Vagina (tissue), 2 donors: ENCODE results near the gene RHEX.

Experiments used
- POLR2A ChIP-seq, 2 donors: fragments of 450-650 bp; IDR thresholded peaks; one replicate each; pipeline ENCODE4 v1.6.1; 2017; ENCODE audit warnings: antibody characterized with exemption in 2 of 2, mild to moderate bottlenecking in 2 of 2, moderate library complexity in 2 of 2
- POLR2AphosphoS5 ChIP-seq, 2 donors: sonication (generic); formaldehyde crosslinking; IDR thresholded peaks; one replicate each; pipeline ENCODE4 v1.9.0; 2017; ENCODE audit warnings: antibody characterized with exemption in 2 of 2, mild to moderate bottlenecking in 2 of 2, low read depth in 1 of 2; ENCODE audit not compliant: insufficient read depth in 1 of 2
- TF ChIP-seq, protein P1 (sequence below), 3 experiments: fragments of 450-650 bp in 2 of 3; fragments of 200-600 bp in 1 of 3; sonication (generic) in 1 of 3; IDR thresholded peaks; one replicate each; pipeline ENCODE4 v1.5.1; 2017 to 2019; ENCODE audit warnings: antibody characterized with exemption in 3 of 3, mild to moderate bottlenecking in 2 of 3, moderate library complexity in 2 of 3

DNA sequence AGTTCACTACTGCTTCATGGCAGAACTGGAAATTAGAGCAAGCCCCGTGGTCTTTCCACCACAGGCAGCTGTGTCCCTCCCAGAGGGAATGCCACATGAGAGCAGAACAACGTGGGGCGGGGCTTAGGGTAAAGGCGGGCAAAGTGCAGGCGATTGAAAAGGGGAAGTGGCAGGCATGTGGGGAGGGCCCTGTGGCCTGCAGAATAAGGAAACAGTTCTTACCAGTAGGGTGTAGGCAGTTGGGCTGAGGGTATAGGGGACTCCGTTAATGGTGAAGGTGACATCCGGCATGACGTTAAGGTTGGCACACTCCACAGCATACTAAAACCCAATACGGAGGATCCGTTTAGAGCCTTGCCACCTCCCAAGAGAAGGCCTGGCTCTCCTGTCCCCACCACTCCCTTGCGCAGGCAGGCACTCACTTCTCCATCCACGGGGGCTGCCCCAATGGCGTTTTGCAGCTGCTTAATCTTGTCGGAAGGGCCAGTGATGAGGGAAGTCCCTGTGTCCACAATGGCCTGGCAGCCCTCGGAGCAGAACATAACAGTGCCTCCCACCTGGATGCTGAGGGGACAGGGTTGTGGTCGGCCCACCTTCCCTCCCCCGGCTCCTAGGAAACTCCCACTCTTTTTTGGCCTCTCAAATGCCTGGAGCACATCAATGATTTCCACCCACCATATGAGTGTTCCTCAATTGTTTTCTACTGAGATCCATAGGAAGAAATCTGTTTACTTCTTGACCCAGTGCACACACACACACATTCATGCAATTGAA is 40.7 kb upstream of the RHEX start:
- TF ChIP-seq, protein P1, sequence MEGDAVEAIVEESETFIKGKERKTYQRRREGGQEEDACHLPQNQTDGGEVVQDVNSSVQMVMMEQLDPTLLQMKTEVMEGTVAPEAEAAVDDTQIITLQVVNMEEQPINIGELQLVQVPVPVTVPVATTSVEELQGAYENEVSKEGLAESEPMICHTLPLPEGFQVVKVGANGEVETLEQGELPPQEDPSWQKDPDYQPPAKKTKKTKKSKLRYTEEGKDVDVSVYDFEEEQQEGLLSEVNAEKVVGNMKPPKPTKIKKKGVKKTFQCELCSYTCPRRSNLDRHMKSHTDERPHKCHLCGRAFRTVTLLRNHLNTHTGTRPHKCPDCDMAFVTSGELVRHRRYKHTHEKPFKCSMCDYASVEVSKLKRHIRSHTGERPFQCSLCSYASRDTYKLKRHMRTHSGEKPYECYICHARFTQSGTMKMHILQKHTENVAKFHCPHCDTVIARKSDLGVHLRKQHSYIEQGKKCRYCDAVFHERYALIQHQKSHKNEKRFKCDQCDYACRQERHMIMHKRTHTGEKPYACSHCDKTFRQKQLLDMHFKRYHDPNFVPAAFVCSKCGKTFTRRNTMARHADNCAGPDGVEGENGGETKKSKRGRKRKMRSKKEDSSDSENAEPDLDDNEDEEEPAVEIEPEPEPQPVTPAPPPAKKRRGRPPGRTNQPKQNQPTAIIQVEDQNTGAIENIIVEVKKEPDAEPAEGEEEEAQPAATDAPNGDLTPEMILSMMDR (IDR thresholded peaks at IDR 0.05): no peak
- TF ChIP-seq POLR2A (IDR thresholded peaks at IDR 0.05) (no peak), POLR2AphosphoS5 (IDR thresholded peaks at IDR 0.05; ENCODE audit: insufficient read depth in 1 of 2, low read depth in 1 of 2) (no peak)
